ENCODE measurements around the gene ATG5.

GRCh38 chr6:106275692-106276091, 49.9 kb downstream of the ATG5 start:
- TF ChIP-seq, protein P1, sequence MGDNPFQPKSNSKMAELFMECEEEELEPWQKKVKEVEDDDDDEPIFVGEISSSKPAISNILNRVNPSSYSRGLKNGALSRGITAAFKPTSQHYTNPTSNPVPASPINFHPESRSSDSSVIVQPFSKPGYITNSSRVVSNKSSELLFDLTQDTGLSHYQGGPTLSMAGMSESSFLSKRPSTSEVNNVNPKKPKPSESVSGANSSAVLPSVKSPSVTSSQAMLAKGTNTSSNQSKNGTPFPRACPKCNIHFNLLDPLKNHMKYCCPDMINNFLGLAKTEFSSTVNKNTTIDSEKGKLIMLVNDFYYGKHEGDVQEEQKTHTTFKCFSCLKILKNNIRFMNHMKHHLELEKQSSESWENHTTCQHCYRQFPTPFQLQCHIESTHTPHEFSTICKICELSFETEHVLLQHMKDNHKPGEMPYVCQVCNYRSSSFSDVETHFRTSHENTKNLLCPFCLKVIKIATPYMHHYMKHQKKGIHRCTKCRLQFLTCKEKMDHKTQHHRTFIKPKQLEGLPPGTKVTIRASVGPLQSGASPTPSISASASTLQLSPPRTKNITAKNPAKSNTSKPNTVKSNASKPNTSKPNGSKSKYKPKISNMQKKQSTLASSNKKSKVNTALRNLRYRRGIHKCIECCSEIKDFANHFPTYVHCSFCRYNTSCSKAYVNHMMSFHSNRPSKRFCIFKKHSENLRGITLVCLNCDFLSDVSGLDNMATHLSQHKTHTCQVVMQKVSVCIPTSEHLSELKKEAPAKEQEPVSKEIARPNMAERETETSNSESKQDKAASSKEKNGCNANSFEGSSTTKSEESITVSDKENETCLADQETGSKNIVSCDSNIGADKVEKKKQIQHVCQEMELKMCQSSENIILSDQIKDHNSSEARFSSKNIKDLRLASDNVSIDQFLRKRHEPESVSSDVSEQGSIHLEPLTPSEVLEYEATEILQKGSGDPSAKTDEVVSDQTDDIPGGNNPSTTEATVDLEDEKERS (tag by site-specific recombination; IDR thresholded peaks at IDR 0.05), result no peak
- TF ChIP-seq ZNF521 (tag by site-specific recombination; IDR thresholded peaks at IDR 0.05) (no peak), BCL6B (tag by site-specific recombination; IDR thresholded peaks at IDR 0.05) (no peak), BCL11A (tag by site-specific recombination; IDR thresholded peaks at IDR 0.05; ENCODE audit: low read depth) (no peak), SETDB1 (IDR thresholded peaks at IDR 0.05; ENCODE audit: insufficient read length, low read length) (no peak), ZNF2 (tag by site-specific recombination; IDR thresholded peaks at IDR 0.05) (no peak), ZNF18 (tag by site-specific recombination; IDR thresholded peaks at IDR 0.05) (no peak), ZNF146 (tag by site-specific recombination; IDR thresholded peaks at IDR 0.05) (no peak)
- TF ChIP-seq, protein P2, sequence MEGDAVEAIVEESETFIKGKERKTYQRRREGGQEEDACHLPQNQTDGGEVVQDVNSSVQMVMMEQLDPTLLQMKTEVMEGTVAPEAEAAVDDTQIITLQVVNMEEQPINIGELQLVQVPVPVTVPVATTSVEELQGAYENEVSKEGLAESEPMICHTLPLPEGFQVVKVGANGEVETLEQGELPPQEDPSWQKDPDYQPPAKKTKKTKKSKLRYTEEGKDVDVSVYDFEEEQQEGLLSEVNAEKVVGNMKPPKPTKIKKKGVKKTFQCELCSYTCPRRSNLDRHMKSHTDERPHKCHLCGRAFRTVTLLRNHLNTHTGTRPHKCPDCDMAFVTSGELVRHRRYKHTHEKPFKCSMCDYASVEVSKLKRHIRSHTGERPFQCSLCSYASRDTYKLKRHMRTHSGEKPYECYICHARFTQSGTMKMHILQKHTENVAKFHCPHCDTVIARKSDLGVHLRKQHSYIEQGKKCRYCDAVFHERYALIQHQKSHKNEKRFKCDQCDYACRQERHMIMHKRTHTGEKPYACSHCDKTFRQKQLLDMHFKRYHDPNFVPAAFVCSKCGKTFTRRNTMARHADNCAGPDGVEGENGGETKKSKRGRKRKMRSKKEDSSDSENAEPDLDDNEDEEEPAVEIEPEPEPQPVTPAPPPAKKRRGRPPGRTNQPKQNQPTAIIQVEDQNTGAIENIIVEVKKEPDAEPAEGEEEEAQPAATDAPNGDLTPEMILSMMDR (tag by site-specific recombination; IDR thresholded peaks at IDR 0.05), result no peak
- TF ChIP-seq, protein P3, sequence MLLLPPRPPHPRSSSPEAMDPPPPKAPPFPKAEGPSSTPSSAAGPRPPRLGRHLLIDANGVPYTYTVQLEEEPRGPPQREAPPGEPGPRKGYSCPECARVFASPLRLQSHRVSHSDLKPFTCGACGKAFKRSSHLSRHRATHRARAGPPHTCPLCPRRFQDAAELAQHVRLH (tag by site-specific recombination; IDR thresholded peaks at IDR 0.05), result no peak
- TF ChIP-seq, protein P4, sequence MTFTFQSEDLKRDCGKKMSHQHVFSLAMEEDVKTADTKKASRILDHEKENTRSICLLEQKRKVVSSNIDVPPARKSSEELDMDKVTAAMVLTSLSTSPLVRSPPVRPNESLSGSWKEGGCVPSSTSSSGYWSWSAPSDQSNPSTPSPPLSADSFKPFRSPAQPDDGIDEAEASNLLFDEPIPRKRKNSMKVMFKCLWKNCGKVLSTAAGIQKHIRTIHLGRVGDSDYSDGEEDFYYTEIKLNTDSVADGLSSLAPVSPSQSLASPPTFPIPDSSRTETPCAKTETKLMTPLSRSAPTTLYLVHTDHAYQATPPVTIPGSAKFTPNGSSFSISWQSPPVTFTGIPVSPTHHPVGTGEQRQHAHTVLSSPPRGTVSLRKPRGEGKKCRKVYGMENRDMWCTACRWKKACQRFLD (tag by site-specific recombination; IDR thresholded peaks at IDR 0.05), result no peak
- TF ChIP-seq, protein P5, sequence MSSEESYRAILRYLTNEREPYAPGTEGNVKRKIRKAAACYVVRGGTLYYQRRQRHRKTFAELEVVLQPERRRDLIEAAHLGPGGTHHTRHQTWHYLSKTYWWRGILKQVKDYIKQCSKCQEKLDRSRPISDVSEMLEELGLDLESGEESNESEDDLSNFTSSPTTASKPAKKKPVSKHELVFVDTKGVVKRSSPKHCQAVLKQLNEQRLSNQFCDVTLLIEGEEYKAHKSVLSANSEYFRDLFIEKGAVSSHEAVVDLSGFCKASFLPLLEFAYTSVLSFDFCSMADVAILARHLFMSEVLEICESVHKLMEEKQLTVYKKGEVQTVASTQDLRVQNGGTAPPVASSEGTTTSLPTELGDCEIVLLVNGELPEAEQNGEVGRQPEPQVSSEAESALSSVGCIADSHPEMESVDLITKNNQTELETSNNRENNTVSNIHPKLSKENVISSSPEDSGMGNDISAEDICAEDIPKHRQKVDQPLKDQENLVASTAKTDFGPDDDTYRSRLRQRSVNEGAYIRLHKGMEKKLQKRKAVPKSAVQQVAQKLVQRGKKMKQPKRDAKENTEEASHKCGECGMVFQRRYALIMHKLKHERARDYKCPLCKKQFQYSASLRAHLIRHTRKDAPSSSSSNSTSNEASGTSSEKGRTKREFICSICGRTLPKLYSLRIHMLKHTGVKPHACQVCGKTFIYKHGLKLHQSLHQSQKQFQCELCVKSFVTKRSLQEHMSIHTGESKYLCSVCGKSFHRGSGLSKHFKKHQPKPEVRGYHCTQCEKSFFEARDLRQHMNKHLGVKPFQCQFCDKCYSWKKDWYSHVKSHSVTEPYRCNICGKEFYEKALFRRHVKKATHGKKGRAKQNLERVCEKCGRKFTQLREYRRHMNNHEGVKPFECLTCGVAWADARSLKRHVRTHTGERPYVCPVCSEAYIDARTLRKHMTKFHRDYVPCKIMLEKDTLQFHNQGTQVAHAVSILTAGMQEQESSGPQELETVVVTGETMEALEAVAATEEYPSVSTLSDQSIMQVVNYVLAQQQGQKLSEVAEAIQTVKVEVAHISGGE (tag by site-specific recombination; conservative IDR thresholded peaks at IDR 0.05; ENCODE audit: low read depth), result no peak

Data from HEK293 (cell line).